HepG2 (cell line): ENCODE measurements around the gene C20orf202. TPM values are rescaled to one million over a fixed set of nuclear protein-coding genes. Genes with fewer than 3 reads are reported as not detected.

ENCODE experiments used
- ARNT2 ChIP-seq: sonication (generic); formaldehyde crosslinking; IDR thresholded peaks from 2 replicates; pipeline ENCODE4 v1.8.0; 2022; ENCODE audit warnings: mild to moderate bottlenecking, low read depth, missing genetic modification reagents, moderate library complexity
- FOXK1 ChIP-seq: sonication (generic); formaldehyde crosslinking; IDR thresholded peaks from 2 replicates; pipeline ENCODE4 v1.4.0; 2020; ENCODE audit warnings: low read depth, missing genetic modification reagents, borderline replicate concordance
- KDM2A ChIP-seq: sonication (generic); formaldehyde crosslinking; IDR thresholded peaks from 2 replicates; pipeline ENCODE4 v1.4.0; 2020; ENCODE audit warnings: low read depth, missing genetic modification reagents, borderline replicate concordance
- MTA3 ChIP-seq: sonication (generic); formaldehyde crosslinking; IDR thresholded peaks from 2 replicates; pipeline ENCODE4 v1.4.0; 2020; ENCODE audit warnings: missing genetic modification reagents
- RXRA ChIP-seq: sonication (generic); formaldehyde crosslinking; IDR thresholded peaks from 2 replicates; pipeline ENCODE4 v1.5.1; 2020; ENCODE audit warnings: missing genetic modification reagents
- SNAI1 ChIP-seq: sonication (generic); formaldehyde crosslinking; IDR thresholded peaks from 2 replicates; pipeline ENCODE4 v1.5.0; 2020; ENCODE audit warnings: mild to moderate bottlenecking, missing genetic modification reagents, borderline replicate concordance
- ZNF143 ChIP-seq: sonication (generic); formaldehyde crosslinking; IDR thresholded peaks from 2 replicates; pipeline ENCODE4 v1.4.0; 2020; ENCODE audit warnings: missing genetic modification reagents
- ZNF205 ChIP-seq: IDR thresholded peaks from 2 replicates; pipeline ENCODE4 v1.6.1; 2018; ENCODE audit warnings: missing biosample characterization, missing genetic modification reagents
- ZNF558 ChIP-seq: sonication (generic); formaldehyde crosslinking; IDR thresholded peaks from 2 replicates; pipeline ENCODE4 v1.9.0; 2022; ENCODE audit warnings: mild to moderate bottlenecking, missing genetic modification reagents, borderline replicate concordance
- ZNF569 ChIP-seq: sonication (generic); formaldehyde crosslinking; IDR thresholded peaks from 2 replicates; pipeline ENCODE4 v1.5.0; 2020; ENCODE audit warnings: mild to moderate bottlenecking, missing genetic modification reagents, moderate library complexity, borderline replicate concordance
- ZNF670 ChIP-seq: sonication (generic); formaldehyde crosslinking; IDR thresholded peaks from 2 replicates; pipeline ENCODE4 v1.8.0; 2022; ENCODE audit warnings: mild to moderate bottlenecking, missing genetic modification reagents, borderline replicate concordance
- ZNF678 ChIP-seq: sonication (generic); formaldehyde crosslinking; IDR thresholded peaks from 2 replicates; pipeline ENCODE4 v1.4.0; 2020; ENCODE audit warnings: mild to moderate bottlenecking, missing genetic modification reagents
- ZNF839 ChIP-seq: sonication (generic); formaldehyde crosslinking; IDR thresholded peaks from 2 replicates; pipeline ENCODE4 v1.4.0; 2020; ENCODE audit warnings: missing genetic modification reagents, mild to moderate bottlenecking, borderline replicate concordance
- polyA plus RNA-seq, 8 experiments: library from polyadenylated mRNA; depleted of rRNA in 3 of 8; stranded (reverse) in 7 of 8; unstranded in 1 of 8; fragments of >200 nt; fragmentation: Illumina TruSeq in 4 of 8; extraction: Trizol in 4 of 8; gene quantifications; 2 replicates each; pipeline versions ENCODE4 v1.2.1 to v1.2.3, GENCODE V29; 2011 to 2016; ENCODE audit warnings: low read depth in 4 of 8, missing spikeins in 1 of 8, mixed read lengths in 1 of 8; ENCODE audit not compliant: insufficient read depth in 1 of 8
- total RNA-seq, 5 experiments: library from RNA; depleted of rRNA; stranded (reverse); fragments of >200 nt; fragmentation: Illumina TruSeq; extraction: Trizol; gene quantifications; 2 replicates each; pipeline ENCODE4 v1.2.3, GENCODE V29; 2016; ENCODE audit warnings: low read depth in 1 of 5
- TF ChIP-seq, protein P1 (sequence below): sonication (generic); formaldehyde crosslinking; IDR thresholded peaks from 2 replicates; pipeline ENCODE4 v1.4.0; 2020; ENCODE audit warnings: missing genetic modification reagents
- TF ChIP-seq, protein P2 (sequence below): sonication (generic); formaldehyde crosslinking; IDR thresholded peaks from 2 replicates; pipeline ENCODE4 v1.8.0; 2022; ENCODE audit warnings: low read depth, missing genetic modification reagents
- TF ChIP-seq, protein P3 (sequence below): sonication (generic); formaldehyde crosslinking; IDR thresholded peaks from 2 replicates; pipeline ENCODE4 v1.5.0; 2020; ENCODE audit warnings: mild to moderate bottlenecking, missing genetic modification reagents
- TF ChIP-seq, protein P4 (sequence below): sonication (generic); formaldehyde crosslinking; IDR thresholded peaks from 2 replicates; pipeline ENCODE4 v1.5.1; 2020; ENCODE audit warnings: mild to moderate bottlenecking, missing genetic modification reagents, borderline replicate concordance

The C20orf202 gene
- total and polyA plus RNA-seq, 2 of the 13 experiments (the other 11 are each of a cell fraction or from before 2014, with no cell fraction given) = 0.20 to 1.2 TPM

DNA sequence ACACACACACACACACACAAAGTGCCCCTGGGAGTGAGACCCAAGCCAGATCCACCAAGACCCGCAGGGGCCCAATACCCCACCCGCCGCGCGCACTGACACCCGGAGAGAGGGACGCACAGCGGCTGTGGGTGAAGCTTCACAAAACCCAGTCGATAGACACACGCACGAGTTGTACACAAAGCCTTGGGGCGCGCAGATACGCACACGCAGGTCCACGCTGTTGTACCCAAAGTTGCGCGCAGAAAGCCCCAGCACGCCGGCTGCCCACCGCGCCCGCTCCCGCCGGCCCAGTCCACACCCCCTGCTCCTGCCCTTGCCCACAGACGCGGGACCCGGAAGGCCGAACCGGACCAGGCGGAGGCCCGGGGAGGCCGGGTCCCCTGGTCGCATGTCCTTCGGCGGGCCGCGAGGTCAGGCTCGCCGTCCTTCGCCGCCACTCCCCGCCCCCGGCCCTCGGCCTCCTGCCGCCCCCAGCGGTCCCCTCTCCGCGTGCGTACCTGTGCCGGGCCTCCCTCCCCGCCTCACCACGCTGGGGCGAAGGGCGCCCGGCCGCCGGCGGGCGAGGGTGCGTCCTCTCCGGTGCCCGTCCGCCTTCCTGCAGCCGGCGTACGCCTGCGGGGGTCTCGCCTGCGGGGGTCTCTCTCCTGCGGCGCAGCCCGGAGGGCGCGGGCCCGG lies 18.5 kb upstream of the C20orf202 start, which contains the start of gene TMEM74B (continued):
- TF ChIP-seq, protein P1, sequence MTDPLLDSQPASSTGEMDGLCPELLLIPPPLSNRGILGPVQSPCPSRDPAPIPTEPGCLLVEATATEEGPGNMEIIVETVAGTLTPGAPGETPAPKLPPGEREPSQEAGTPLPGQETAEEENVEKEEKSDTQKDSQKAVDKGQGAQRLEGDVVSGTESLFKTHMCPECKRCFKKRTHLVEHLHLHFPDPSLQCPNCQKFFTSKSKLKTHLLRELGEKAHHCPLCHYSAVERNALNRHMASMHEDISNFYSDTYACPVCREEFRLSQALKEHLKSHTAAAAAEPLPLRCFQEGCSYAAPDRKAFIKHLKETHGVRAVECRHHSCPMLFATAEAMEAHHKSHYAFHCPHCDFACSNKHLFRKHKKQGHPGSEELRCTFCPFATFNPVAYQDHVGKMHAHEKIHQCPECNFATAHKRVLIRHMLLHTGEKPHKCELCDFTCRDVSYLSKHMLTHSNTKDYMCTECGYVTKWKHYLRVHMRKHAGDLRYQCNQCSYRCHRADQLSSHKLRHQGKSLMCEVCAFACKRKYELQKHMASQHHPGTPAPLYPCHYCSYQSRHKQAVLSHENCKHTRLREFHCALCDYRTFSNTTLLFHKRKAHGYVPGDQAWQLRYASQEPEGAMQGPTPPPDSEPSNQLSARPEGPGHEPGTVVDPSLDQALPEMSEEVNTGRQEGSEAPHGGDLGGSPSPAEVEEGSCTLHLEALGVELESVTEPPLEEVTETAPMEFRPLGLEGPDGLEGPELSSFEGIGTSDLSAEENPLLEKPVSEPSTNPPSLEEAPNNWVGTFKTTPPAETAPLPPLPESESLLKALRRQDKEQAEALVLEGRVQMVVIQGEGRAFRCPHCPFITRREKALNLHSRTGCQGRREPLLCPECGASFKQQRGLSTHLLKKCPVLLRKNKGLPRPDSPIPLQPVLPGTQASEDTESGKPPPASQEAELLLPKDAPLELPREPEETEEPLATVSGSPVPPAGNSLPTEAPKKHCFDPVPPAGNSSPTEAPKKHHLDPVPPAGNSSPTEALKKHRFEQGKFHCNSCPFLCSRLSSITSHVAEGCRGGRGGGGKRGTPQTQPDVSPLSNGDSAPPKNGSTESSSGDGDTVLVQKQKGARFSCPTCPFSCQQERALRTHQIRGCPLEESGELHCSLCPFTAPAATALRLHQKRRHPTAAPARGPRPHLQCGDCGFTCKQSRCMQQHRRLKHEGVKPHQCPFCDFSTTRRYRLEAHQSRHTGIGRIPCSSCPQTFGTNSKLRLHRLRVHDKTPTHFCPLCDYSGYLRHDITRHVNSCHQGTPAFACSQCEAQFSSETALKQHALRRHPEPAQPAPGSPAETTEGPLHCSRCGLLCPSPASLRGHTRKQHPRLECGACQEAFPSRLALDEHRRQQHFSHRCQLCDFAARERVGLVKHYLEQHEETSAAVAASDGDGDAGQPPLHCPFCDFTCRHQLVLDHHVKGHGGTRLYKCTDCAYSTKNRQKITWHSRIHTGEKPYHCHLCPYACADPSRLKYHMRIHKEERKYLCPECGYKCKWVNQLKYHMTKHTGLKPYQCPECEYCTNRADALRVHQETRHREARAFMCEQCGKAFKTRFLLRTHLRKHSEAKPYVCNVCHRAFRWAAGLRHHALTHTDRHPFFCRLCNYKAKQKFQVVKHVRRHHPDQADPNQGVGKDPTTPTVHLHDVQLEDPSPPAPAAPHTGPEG (CRISPR knock-in tag) = peak; percentile 57; the same call in 1 of the 2 replicates
- peak; percentile 44; the same call in 1 of the 2 replicates for TF ChIP-seq ZNF558
- TF ChIP-seq ARNT2 (CRISPR knock-in tag) = peak; percentile 76; the same call in 1 of the 2 replicates
- TF ChIP-seq, protein P2, sequence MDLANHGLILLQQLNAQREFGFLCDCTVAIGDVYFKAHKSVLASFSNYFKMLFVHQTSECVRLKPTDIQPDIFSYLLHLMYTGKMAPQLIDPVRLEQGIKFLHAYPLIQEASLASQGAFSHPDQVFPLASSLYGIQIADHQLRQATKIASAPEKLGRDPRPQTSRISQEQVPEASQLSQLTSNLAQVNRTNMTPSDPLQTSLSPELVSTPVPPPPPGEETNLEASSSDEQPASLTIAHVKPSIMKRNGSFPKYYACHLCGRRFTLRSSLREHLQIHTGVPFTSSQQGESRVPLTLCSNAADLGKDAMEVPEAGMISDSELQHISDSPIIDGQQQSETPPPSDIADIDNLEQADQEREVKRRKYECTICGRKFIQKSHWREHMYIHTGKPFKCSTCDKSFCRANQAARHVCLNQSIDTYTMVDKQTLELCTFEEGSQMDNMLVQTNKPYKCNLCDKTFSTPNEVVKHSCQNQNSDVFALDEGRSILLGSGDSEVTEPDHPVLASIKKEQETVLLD (CRISPR knock-in tag) = peak; percentile 45; the same call in 1 of the 2 replicates
- no peak for TF ChIP-seq ZNF678 (CRISPR knock-in tag)
- no peak; the same call in 1 of the 2 replicates for TF ChIP-seq ZNF839 (CRISPR knock-in tag)
- TF ChIP-seq, protein P3, sequence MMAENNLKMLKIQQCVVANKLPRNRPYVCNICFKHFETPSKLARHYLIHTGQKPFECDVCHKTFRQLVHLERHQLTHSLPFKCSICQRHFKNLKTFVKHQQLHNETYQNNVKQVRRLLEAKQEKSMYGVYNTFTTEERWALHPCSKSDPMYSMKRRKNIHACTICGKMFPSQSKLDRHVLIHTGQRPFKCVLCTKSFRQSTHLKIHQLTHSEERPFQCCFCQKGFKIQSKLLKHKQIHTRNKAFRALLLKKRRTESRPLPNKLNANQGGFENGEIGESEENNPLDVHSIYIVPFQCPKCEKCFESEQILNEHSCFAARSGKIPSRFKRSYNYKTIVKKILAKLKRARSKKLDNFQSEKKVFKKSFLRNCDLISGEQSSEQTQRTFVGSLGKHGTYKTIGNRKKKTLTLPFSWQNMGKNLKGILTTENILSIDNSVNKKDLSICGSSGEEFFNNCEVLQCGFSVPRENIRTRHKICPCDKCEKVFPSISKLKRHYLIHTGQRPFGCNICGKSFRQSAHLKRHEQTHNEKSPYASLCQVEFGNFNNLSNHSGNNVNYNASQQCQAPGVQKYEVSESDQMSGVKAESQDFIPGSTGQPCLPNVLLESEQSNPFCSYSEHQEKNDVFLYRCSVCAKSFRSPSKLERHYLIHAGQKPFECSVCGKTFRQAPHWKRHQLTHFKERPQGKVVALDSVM (CRISPR knock-in tag) = peak; percentile 61
- no peak for TF ChIP-seq ZNF143 (CRISPR knock-in tag)
- TF ChIP-seq FOXK1 = no peak
- TF ChIP-seq KDM2A (CRISPR knock-in tag) = peak; percentile 88
- TF ChIP-seq ZNF569 (CRISPR knock-in tag) = no peak
- TF ChIP-seq SNAI1 (CRISPR knock-in tag) = no peak
- TF ChIP-seq MTA3 (CRISPR knock-in tag) = no peak
- TF ChIP-seq RXRA = peak; percentile 47; the same call in 1 of the 2 replicates
- TF ChIP-seq, protein P4, sequence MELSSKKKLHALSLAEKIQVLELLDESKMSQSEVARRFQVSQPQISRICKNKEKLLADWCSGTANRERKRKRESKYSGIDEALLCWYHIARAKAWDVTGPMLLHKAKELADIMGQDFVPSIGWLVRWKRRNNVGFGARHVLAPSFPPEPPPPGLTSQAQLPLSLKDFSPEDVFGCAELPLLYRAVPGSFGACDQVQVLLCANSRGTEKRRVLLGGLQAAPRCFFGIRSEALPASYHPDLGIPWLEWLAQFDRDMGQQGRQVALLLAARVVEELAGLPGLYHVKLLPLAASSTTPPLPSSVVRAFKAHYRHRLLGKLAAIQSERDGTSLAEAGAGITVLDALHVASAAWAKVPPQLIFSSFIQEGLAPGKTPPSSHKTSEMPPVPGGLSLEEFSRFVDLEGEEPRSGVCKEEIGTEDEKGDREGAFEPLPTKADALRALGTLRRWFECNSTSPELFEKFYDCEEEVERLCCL = no peak
- TF ChIP-seq ZNF205 = no peak
- TF ChIP-seq ZNF670 (CRISPR knock-in tag) = no peak
